ENCODE measurements around the gene CCR6. TPM values are rescaled to one million over a fixed set of nuclear protein-coding genes. Genes with fewer than 3 reads are reported as not detected.

Gene CCR6
- total and polyA plus RNA-seq, 12 donors = not detected

DNA sequence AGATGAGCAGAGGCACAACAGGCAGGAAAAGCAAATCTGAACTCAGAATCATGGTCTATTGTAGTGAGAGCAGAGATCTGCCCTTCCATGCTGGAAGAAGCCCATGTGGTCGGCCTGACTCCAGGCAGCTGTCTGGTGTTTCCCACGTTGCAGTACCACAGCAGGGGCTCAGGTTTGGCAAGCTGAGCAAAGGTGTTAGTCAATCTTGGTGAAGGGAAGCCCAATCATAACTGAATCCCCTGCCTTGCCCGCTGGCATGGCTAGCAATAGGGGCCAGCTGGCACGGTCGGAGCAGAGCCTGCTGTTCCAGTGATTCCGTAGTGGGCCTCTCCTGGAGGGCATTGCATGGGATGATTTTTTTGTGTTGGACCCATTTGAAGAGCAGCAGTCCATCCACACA lies 17.8 kb upstream of the CCR6 start:
- H3K27ac ChIP-seq = no peak overlapping the region
- H3K27me3 ChIP-seq = no peaks in the 10 kb centered on the region
- H3K4me3 ChIP-seq = no peak overlapping the region
- WGBS, 4 donors = 93 to 98% (median 95%) methylated on average over 5 to 6 of the region's 6 CpGs
- no peaks in the 10 kb centered on the region for H3K9me3 ChIP-seq (replicated peaks in 1 of 3)
- no peak for DNase-seq
- H3K4me1 ChIP-seq (replicated peaks in 1 of 2) = no peaks in the 10 kb centered on the region
- H3K36me3 ChIP-seq (replicated peaks in 1 of 2) = no peaks in the 10 kb centered on the region
- intact Hi-C loops (cut with DNase I) = no loop called here
- TF ChIP-seq POLR2A (IDR thresholded peaks at IDR 0.05) = no peak
- TF ChIP-seq, protein P1, sequence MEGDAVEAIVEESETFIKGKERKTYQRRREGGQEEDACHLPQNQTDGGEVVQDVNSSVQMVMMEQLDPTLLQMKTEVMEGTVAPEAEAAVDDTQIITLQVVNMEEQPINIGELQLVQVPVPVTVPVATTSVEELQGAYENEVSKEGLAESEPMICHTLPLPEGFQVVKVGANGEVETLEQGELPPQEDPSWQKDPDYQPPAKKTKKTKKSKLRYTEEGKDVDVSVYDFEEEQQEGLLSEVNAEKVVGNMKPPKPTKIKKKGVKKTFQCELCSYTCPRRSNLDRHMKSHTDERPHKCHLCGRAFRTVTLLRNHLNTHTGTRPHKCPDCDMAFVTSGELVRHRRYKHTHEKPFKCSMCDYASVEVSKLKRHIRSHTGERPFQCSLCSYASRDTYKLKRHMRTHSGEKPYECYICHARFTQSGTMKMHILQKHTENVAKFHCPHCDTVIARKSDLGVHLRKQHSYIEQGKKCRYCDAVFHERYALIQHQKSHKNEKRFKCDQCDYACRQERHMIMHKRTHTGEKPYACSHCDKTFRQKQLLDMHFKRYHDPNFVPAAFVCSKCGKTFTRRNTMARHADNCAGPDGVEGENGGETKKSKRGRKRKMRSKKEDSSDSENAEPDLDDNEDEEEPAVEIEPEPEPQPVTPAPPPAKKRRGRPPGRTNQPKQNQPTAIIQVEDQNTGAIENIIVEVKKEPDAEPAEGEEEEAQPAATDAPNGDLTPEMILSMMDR (IDR thresholded peaks at IDR 0.05) = no peak

DNA sequence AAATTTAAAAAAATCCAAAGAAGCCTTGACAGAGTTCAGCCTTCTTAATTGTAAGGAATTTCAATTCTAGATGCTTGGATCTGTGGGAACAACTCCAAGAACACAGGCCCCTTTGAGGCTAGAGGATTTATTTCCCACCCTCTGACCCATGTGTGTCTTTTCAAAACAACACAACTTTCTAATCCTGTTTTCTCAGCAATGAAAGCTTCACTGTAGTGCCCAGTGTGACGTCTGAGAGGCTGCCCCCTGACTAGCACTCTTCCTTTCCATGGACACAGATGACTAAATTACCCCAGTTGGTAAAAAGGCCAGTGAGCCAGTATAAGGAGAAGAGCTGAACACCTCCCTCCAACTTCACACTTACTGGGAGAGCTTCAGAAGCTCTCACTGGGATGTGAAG lies 16.5 kb upstream of the CCR6 start:
- no peaks in the 10 kb centered on the region for H3K9me3 ChIP-seq (replicated peaks in 1 of 3)
- no peak overlapping the region for H3K27ac ChIP-seq
- TF ChIP-seq POLR2A (IDR thresholded peaks at IDR 0.05) = no peak
- TF ChIP-seq, protein P1 (IDR thresholded peaks at IDR 0.05) = no peak
- H3K27me3 ChIP-seq = no peaks in the 10 kb centered on the region
- H3K4me3 ChIP-seq = no peak overlapping the region
- DNase-seq = no peak
- no peaks in the 10 kb centered on the region for H3K36me3 ChIP-seq (replicated peaks in 1 of 2)
- 43 to 72% (median 61%) methylated on average over 1 of the region's 1 CpG for WGBS, 4 donors
- H3K4me1 ChIP-seq (replicated peaks in 1 of 2) = no peaks in the 10 kb centered on the region
- intact Hi-C loops (cut with DNase I) = no loop called here

DNA sequence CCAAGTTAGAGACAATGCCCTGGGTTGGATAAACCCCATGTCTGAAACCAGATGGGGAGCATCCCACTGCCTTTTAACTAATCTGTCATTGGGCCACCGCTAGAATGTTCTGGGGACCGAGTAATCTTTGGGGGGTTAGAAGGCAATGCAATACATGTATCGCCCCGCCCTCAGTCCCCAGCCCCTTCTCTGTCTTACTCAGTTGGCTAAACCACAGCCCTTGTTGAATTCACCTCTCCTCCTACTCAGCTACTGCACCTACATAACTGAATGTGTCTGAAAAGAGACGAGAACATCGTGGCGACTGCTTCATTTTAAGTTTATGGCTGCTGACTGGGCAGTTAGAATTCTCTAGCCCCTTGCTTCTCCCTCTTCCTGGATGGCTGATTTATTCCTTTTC lies 15.1 kb upstream of the CCR6 start:
- WGBS, 4 donors = 80 to 93% (median 84%) methylated on average over 7 of the region's 7 CpGs
- TF ChIP-seq, protein P1 (IDR thresholded peaks at IDR 0.05) = no peak
- no peaks in the 10 kb centered on the region for H3K36me3 ChIP-seq (replicated peaks in 1 of 2)
- no peak overlapping the region for H3K4me3 ChIP-seq
- intact Hi-C loops (cut with DNase I) = no loop called here
- H3K27ac ChIP-seq = no peak overlapping the region
- no peak for DNase-seq
- no peaks in the 10 kb centered on the region for H3K9me3 ChIP-seq (replicated peaks in 1 of 3)
- no peaks in the 10 kb centered on the region for H3K4me1 ChIP-seq (replicated peaks in 1 of 2)
- H3K27me3 ChIP-seq = no peaks in the 10 kb centered on the region

DNA sequence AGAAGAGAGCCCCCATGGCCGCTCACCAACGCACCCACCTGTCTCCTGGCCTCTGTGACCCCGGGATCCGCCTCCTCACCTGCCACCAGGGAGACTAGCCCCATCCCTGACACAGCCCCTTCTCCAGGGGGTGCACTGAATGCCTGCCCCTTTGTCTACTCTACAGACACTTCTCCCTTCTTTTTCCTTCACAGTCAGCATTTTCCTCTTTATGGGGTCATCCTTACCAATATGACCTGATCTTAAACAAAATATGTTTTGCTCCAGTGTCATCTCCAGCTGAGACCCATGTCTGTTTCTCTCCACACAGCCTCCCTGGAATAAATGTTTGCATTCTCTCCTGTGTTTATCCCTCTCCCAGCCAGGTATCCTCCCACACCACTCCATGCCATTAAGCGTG lies 14.6 kb upstream of the CCR6 start:
- Histone ChIP-seq H3K27me3 (no peaks in the 10 kb centered on the region), H3K4me3 (no peak overlapping the region), H3K27ac (no peak overlapping the region), H3K4me1 (replicated peaks in 1 of 2) (no peaks in the 10 kb centered on the region), H3K36me3 (replicated peaks in 1 of 2) (no peaks in the 10 kb centered on the region), H3K9me3 (replicated peaks in 1 of 3) (no peaks in the 10 kb centered on the region)
- WGBS, 4 donors = 80 to 92% (median 89%) methylated on average over 5 of the region's 5 CpGs
- TF ChIP-seq, protein P1 (IDR thresholded peaks at IDR 0.05) = no peak
- TF ChIP-seq POLR2A (IDR thresholded peaks at IDR 0.05) = no peak
- no peak for DNase-seq
- intact Hi-C loops (cut with DNase I) = no loop called here
